22Rv1 (cell line): ENCODE measurements around the gene SPATA9.

Source experiments
- ZFX ChIP-seq: fragments of 450-650 bp; IDR thresholded peaks from 2 replicates; pipeline ENCODE4 v1.6.1; 2017; ENCODE audit warnings: antibody characterized with exemption, borderline replicate concordance
- TF ChIP-seq, protein P1 (sequence below): fragments of 450-650 bp; IDR thresholded peaks from 2 replicates; pipeline ENCODE4 v1.5.1; 2017; ENCODE audit warnings: mild to moderate bottlenecking

GRCh38 chr5:95686651-95687050 lies 3.9 kb upstream of the SPATA9 start:
- TF ChIP-seq, protein P1, sequence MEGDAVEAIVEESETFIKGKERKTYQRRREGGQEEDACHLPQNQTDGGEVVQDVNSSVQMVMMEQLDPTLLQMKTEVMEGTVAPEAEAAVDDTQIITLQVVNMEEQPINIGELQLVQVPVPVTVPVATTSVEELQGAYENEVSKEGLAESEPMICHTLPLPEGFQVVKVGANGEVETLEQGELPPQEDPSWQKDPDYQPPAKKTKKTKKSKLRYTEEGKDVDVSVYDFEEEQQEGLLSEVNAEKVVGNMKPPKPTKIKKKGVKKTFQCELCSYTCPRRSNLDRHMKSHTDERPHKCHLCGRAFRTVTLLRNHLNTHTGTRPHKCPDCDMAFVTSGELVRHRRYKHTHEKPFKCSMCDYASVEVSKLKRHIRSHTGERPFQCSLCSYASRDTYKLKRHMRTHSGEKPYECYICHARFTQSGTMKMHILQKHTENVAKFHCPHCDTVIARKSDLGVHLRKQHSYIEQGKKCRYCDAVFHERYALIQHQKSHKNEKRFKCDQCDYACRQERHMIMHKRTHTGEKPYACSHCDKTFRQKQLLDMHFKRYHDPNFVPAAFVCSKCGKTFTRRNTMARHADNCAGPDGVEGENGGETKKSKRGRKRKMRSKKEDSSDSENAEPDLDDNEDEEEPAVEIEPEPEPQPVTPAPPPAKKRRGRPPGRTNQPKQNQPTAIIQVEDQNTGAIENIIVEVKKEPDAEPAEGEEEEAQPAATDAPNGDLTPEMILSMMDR = no peak
- no peak for TF ChIP-seq ZFX
